HT-29 (cell line): ENCODE results near the gene KRTAP5-5. TPM values are rescaled to one million over a fixed set of nuclear protein-coding genes. Genes with fewer than 3 reads are reported as not detected.
"Not testable (repeated sequence)": the region's sequence is repeated elsewhere in the genome, so short reads cannot be mapped to it uniquely, and the experiment has no call there.

Experiments
- DNase-seq: peaks from one replicate; pipeline ENCODE4 v3.0.0-alpha.2; 2015; ENCODE audit warnings: low spot score
- total RNA-seq: library from RNA; depleted of rRNA; stranded (reverse); fragments of >200 nt; shearing (Covaris generic); gene quantifications from 2 replicates; pipeline ENCODE4 v1.2.3, GENCODE V29; 2014

KRTAP5-5 gene
- total RNA-seq, 1 experiment from 2014 or later: not detected

- DNase-seq: not testable (repeated sequence)
Measured at GRCh38 chr11:1607156-1607845, 22.3 kb upstream of the KRTAP5-5 start.

GRCh38 chr11:1607901-1608300 is 21.7 kb upstream of the KRTAP5-5 start:
- DNase-seq: not testable (repeated sequence)

GRCh38 chr11:1608363-1608762 is 21.2 kb upstream of the KRTAP5-5 start, which contains the start of gene KRTAP5-3:
Gene KRTAP5-3 (minus strand): TSS chr11:1608463. CDS start chr11:1608385, 78 bp downstream.
- DNase-seq: no peak

GRCh38 chr11:1618231-1618630 is 11.3 kb upstream of the KRTAP5-5 start:
- DNase-seq: no peak

GRCh38 chr11:1619449-1619848 is 10.1 kb upstream of the KRTAP5-5 start:
- no peak for DNase-seq

- DNase-seq: no peak
Measured at GRCh38 chr11:1622086-1622485, 7.5 kb upstream of the KRTAP5-5 start, which contains the start of gene KRTAP5-4. Gene KRTAP5-4 (minus strand): TSS chr11:1622138. CDS start chr11:1622093, 45 bp downstream.

GRCh38 chr11:1623716-1624115 is 5.9 kb upstream of the KRTAP5-5 start:
- no peak for DNase-seq

- DNase-seq: no peak
Measured at GRCh38 chr11:1624621-1625020, 5.0 kb upstream of the KRTAP5-5 start.

- DNase-seq: no peak
Measured at GRCh38 chr11:1625541-1625940, 4.0 kb upstream of the KRTAP5-5 start.

GRCh38 chr11:1628506-1629325 is 859 bp upstream of the KRTAP5-5 start:
- DNase-seq: peak; percentile 69

GRCh38 chr11:1630271-1630670 is 696 bp downstream of the KRTAP5-5 start:
- DNase-seq: no peak

GRCh38 chr11:1631066-1631568 is 1.5 kb downstream of the KRTAP5-5 start:
- DNase-seq: no peak

GRCh38 chr11:1632053-1632714 is 2.6 kb downstream of the KRTAP5-5 start:
- DNase-seq: no peak

- no peak for DNase-seq
Measured at GRCh38 chr11:1633864-1634263, 4.3 kb downstream of the KRTAP5-5 start.

GRCh38 chr11:1636291-1636950 is 6.8 kb downstream of the KRTAP5-5 start:
- DNase-seq: no peak

- DNase-seq: no peak
Measured at GRCh38 chr11:1637628-1638027, 8.1 kb downstream of the KRTAP5-5 start.

- no peak for DNase-seq
Measured at GRCh38 chr11:1638344-1638743, 8.8 kb downstream of the KRTAP5-5 start.

- DNase-seq: peak; percentile 24
Measured at GRCh38 chr11:1639102-1639620, 9.6 kb downstream of the KRTAP5-5 start.

GRCh38 chr11:1639666-1640065 is 10.1 kb downstream of the KRTAP5-5 start:
- no peak for DNase-seq

- DNase-seq: peak; percentile 63
Measured at GRCh38 chr11:1640076-1640946, 10.7 kb downstream of the KRTAP5-5 start.
